ENCODE measurements around the gene NUP188. TPM values are rescaled to one million over a fixed set of nuclear protein-coding genes. Genes with fewer than 3 reads are reported as not detected.

Gene NUP188
- total and polyA plus RNA-seq, 2 experiments from 2014 or later, result 25.5 to 117 TPM

DNA sequence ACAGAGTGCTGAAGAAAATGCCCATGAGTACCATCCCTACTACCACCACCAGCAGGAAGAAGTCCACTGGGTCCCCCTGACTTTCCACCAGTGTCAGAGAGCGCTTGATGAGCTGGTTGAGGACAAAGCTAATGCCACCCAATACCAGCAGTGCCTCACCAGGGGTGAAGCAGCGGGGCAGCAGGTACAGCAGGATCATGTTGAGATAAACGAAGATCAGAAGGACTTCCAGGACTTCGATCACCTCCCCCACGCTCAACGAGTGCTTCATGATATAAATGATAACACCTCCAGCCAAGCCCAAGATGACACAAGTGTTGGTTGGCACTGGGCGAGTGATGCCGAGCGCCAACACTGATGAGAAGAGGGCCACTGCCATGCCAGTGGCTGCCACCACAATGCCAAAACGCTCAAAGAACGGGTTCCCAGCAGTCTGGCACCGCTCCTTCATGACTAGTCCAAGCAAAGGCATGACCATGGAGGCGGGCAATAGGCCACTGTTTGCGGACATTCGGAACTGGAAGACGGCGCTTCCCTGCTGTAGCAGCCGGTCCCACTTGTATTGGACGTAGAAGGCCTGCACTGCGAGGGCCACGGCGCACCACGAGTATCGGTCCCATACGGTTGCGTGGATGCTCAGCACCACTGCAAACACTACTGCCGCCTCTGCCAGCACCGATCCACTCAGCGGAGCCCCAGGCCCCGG is 775 bp upstream of the NUP188 start (continued):
- no peak for TF ChIP-seq REST (IDR thresholded peaks at IDR 0.05; ENCODE audit: unreplicated experiment)
- no peak for TF ChIP-seq ZNF114 (CRISPR knock-in tag; IDR thresholded peaks at IDR 0.05)
- TF ChIP-seq CREB1 (CRISPR knock-in tag; IDR thresholded peaks at IDR 0.05; ENCODE audit: low read depth), result no peak

DNA sequence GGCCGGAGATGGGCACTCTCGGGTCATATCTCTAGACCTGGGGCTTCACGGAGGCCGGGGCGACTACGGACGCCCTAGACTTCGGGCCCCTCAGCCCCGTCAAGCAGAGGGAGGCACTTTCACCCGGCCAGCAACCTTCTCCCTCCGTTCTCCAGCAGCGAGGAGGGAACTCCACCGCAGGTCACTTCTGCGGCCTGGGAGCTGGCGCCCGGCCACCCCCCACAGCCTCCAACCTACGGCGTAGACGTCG is 297 bp upstream of the NUP188 start:
- H3K4me1 ChIP-seq (ENCODE audit: insufficient read depth), result no peaks in the 10 kb centered on the region; the same call in 1 of the 2 replicates
- H3K36me3 ChIP-seq (ENCODE audit: insufficient read depth), result peaks cover 13% of the 10 kb centered on the region; the same call in 1 of the 2 replicates
- Mint-ChIP-seq H3K4me1 (peaks cover 18% of the 10 kb centered on the region), H3K4me3 (peak overlapping the region; percentile 93), H3K27me3 (ENCODE audit: insufficient read depth, low read depth, poor library complexity) (peaks cover 11% of the 10 kb centered on the region), H3K27ac (peak overlapping the region; percentile 98), H3K36me3 (ENCODE audit: low read depth) (peaks cover 41% of the 10 kb centered on the region), H3K9me3 (no peaks in the 10 kb centered on the region)
- H3K27me3 ChIP-seq (ENCODE audit: insufficient read depth), result no peaks in the 10 kb centered on the region
- 0 out of 2 replicates have a peak, but pooled peaks cover 6% of the 10 kb centered on the region for H3F3A ChIP-seq (replicated peaks; ENCODE audit: low read depth)
- peak overlapping the region; percentile 69; the same call in 1 of the 2 replicates for H2AFZ ChIP-seq
- H3K27ac ChIP-seq (ENCODE audit: low read depth), result peak overlapping the region; percentile 72; the same call in 1 of the 2 replicates
- ATAC-seq, result peak; percentile 55
- peak overlapping the region; percentile 99 for H3K4me2 ChIP-seq
- peaks cover 35% of the 10 kb centered on the region for H3K79me2 ChIP-seq (replicated peaks; ENCODE audit: insufficient read depth)
- peak overlapping the region; percentile 99 for H3K4me3 ChIP-seq
- no peaks in the 10 kb centered on the region; the same call in none of the 2 replicates for H4K20me1 ChIP-seq (replicated peaks; ENCODE audit: insufficient read depth)
- no peak for DNase-seq (ENCODE audit: low spot score)
- no peaks in the 10 kb centered on the region for H3K9me2 ChIP-seq (ENCODE audit: insufficient read depth)
- TF ChIP-seq, protein P1, sequence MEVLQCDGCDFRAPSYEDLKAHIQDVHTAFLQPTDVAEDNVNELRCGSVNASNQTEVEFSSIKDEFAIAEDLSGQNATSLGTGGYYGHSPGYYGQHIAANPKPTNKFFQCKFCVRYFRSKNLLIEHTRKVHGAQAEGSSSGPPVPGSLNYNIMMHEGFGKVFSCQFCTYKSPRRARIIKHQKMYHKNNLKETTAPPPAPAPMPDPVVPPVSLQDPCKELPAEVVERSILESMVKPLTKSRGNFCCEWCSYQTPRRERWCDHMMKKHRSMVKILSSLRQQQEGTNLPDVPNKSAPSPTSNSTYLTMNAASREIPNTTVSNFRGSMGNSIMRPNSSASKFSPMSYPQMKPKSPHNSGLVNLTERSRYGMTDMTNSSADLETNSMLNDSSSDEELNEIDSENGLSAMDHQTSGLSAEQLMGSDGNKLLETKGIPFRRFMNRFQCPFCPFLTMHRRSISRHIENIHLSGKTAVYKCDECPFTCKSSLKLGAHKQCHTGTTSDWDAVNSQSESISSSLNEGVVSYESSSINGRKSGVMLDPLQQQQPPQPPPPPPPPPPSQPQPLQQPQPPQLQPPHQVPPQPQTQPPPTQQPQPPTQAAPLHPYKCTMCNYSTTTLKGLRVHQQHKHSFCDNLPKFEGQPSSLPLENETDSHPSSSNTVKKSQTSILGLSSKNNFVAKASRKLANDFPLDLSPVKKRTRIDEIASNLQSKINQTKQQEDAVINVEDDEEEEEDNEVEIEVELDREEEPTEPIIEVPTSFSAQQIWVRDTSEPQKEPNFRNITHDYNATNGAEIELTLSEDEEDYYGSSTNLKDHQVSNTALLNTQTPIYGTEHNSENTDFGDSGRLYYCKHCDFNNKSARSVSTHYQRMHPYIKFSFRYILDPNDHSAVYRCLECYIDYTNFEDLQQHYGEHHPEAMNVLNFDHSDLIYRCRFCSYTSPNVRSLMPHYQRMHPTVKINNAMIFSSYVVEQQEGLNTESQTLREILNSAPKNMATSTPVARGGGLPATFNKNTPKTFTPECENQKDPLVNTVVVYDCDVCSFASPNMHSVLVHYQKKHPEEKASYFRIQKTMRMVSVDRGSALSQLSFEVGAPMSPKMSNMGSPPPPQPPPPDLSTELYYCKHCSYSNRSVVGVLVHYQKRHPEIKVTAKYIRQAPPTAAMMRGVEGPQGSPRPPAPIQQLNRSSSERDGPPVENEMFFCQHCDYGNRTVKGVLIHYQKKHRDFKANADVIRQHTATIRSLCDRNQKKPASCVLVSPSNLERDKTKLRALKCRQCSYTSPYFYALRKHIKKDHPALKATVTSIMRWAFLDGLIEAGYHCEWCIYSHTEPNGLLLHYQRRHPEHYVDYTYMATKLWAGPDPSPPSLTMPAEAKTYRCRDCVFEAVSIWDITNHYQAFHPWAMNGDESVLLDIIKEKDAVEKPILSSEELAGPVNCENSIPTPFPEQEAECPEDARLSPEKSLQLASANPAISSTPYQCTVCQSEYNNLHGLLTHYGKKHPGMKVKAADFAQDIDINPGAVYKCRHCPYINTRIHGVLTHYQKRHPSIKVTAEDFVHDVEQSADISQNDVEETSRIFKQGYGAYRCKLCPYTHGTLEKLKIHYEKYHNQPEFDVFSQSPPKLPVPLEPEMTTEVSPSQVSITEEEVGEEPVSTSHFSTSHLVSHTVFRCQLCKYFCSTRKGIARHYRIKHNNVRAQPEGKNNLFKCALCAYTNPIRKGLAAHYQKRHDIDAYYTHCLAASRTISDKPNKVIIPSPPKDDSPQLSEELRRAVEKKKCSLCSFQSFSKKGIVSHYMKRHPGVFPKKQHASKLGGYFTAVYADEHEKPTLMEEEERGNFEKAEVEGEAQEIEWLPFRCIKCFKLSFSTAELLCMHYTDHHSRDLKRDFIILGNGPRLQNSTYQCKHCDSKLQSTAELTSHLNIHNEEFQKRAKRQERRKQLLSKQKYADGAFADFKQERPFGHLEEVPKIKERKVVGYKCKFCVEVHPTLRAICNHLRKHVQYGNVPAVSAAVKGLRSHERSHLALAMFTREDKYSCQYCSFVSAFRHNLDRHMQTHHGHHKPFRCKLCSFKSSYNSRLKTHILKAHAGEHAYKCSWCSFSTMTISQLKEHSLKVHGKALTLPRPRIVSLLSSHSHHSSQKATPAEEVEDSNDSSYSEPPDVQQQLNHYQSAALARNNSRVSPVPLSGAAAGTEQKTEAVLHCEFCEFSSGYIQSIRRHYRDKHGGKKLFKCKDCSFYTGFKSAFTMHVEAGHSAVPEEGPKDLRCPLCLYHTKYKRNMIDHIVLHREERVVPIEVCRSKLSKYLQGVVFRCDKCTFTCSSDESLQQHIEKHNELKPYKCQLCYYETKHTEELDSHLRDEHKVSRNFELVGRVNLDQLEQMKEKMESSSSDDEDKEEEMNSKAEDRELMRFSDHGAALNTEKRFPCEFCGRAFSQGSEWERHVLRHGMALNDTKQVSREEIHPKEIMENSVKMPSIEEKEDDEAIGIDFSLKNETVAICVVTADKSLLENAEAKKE (CRISPR knock-in tag; IDR thresholded peaks at IDR 0.05), result no peak
- TF ChIP-seq EZH2 (IDR thresholded peaks at IDR 0.05; ENCODE audit: low read depth, unreplicated experiment), result no peak
- no peak for TF ChIP-seq EZH2phosphoT487 (IDR thresholded peaks at IDR 0.05; ENCODE audit: unreplicated experiment)
- TF ChIP-seq STAT1 (IDR thresholded peaks at IDR 0.05; ENCODE audit: unreplicated experiment), result no peak
- no peak for TF ChIP-seq CREB1 (CRISPR knock-in tag; IDR thresholded peaks at IDR 0.05; ENCODE audit: low read depth)
- TF ChIP-seq, protein P2, sequence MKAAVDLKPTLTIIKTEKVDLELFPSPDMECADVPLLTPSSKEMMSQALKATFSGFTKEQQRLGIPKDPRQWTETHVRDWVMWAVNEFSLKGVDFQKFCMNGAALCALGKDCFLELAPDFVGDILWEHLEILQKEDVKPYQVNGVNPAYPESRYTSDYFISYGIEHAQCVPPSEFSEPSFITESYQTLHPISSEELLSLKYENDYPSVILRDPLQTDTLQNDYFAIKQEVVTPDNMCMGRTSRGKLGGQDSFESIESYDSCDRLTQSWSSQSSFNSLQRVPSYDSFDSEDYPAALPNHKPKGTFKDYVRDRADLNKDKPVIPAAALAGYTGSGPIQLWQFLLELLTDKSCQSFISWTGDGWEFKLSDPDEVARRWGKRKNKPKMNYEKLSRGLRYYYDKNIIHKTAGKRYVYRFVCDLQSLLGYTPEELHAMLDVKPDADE (IDR thresholded peaks at IDR 0.05), result no peak
- TF ChIP-seq JUNB (IDR thresholded peaks at IDR 0.05; ENCODE audit: unreplicated experiment), result no peak
- no peak for TF ChIP-seq ZNF114 (CRISPR knock-in tag; IDR thresholded peaks at IDR 0.05)
- no peak for TF ChIP-seq ZNF331 (CRISPR knock-in tag; IDR thresholded peaks at IDR 0.05; ENCODE audit: low read depth)
- no peak for TF ChIP-seq POLR2AphosphoS5 (IDR thresholded peaks at IDR 0.05; ENCODE audit: low read depth)
- TF ChIP-seq, protein P3, sequence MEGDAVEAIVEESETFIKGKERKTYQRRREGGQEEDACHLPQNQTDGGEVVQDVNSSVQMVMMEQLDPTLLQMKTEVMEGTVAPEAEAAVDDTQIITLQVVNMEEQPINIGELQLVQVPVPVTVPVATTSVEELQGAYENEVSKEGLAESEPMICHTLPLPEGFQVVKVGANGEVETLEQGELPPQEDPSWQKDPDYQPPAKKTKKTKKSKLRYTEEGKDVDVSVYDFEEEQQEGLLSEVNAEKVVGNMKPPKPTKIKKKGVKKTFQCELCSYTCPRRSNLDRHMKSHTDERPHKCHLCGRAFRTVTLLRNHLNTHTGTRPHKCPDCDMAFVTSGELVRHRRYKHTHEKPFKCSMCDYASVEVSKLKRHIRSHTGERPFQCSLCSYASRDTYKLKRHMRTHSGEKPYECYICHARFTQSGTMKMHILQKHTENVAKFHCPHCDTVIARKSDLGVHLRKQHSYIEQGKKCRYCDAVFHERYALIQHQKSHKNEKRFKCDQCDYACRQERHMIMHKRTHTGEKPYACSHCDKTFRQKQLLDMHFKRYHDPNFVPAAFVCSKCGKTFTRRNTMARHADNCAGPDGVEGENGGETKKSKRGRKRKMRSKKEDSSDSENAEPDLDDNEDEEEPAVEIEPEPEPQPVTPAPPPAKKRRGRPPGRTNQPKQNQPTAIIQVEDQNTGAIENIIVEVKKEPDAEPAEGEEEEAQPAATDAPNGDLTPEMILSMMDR (conservative IDR thresholded peaks at IDR 0.05; ENCODE audit: low read depth in 2 of 2), result no peak

Data from GM23338 (cell line).